SU-DHL-6 (cell line): ENCODE results near the gene EDAR.

Source experiments
- EZH2phosphoT487 ChIP-seq: fragments of 200-600 bp; sonication (generic), shearing (Covaris generic); conservative IDR thresholded peaks from 2 replicates; pipeline ENCODE4 v1.6.1; 2018; ENCODE audit warnings: mild to moderate bottlenecking, antibody characterized with exemption, low read length, moderate library complexity, mixed read lengths
- TF ChIP-seq, protein P1 (sequence below): fragments of 200-600 bp; sonication (generic); IDR thresholded peaks from one replicate; pipeline ENCODE4 v1.5.1; 2017; ENCODE audit warnings: antibody characterized with exemption, mild to moderate bottlenecking, low read length, moderate library complexity; ENCODE audit not compliant: insufficient read depth, poor library complexity, severe bottlenecking

- TF ChIP-seq, protein P1, sequence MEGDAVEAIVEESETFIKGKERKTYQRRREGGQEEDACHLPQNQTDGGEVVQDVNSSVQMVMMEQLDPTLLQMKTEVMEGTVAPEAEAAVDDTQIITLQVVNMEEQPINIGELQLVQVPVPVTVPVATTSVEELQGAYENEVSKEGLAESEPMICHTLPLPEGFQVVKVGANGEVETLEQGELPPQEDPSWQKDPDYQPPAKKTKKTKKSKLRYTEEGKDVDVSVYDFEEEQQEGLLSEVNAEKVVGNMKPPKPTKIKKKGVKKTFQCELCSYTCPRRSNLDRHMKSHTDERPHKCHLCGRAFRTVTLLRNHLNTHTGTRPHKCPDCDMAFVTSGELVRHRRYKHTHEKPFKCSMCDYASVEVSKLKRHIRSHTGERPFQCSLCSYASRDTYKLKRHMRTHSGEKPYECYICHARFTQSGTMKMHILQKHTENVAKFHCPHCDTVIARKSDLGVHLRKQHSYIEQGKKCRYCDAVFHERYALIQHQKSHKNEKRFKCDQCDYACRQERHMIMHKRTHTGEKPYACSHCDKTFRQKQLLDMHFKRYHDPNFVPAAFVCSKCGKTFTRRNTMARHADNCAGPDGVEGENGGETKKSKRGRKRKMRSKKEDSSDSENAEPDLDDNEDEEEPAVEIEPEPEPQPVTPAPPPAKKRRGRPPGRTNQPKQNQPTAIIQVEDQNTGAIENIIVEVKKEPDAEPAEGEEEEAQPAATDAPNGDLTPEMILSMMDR, result no peak
- TF ChIP-seq EZH2phosphoT487, result no peak
Observed at GRCh38 chr2:108982259-108982679, 6.8 kb downstream of the EDAR start.
